ENCODE data around the gene DGKG.

DGKG gene

GRCh38 chr3:186354100-186354499 lies 7.9 kb downstream of the DGKG start:
- Mint-ChIP-seq H3K9me3 (no peaks in the 10 kb centered on the region), H3K27me3 (ENCODE audit: low read depth) (peaks cover 38% of the 10 kb centered on the region)
- TF ChIP-seq, protein P1, sequence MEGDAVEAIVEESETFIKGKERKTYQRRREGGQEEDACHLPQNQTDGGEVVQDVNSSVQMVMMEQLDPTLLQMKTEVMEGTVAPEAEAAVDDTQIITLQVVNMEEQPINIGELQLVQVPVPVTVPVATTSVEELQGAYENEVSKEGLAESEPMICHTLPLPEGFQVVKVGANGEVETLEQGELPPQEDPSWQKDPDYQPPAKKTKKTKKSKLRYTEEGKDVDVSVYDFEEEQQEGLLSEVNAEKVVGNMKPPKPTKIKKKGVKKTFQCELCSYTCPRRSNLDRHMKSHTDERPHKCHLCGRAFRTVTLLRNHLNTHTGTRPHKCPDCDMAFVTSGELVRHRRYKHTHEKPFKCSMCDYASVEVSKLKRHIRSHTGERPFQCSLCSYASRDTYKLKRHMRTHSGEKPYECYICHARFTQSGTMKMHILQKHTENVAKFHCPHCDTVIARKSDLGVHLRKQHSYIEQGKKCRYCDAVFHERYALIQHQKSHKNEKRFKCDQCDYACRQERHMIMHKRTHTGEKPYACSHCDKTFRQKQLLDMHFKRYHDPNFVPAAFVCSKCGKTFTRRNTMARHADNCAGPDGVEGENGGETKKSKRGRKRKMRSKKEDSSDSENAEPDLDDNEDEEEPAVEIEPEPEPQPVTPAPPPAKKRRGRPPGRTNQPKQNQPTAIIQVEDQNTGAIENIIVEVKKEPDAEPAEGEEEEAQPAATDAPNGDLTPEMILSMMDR (IDR thresholded peaks at IDR 0.05; ENCODE audit: unreplicated experiment in 3 of 3): no peak

DNA sequence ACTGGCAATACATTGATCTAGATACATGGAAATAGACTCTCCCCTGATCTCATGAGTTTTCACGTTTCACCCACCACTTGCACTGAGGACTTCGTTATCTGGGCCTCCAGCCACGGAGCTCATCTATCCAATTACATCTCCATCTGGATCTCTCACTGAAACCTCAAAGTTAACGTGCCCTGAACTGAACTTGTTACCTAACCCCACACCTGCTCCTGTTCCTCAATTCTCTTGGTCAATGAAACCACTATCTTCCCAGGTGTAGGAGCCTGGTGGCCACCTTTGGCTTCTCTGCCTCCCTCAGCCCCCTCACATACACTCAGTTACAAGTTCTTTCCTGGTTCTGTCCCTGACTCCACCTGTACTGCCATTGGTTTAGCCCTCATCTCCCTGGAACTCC lies 9.7 kb downstream of the DGKG start:
- H3K4me1 Mint-ChIP-seq: no peaks in the 10 kb centered on the region
- H3K27ac Mint-ChIP-seq: no peak overlapping the region
- H3K27me3 Mint-ChIP-seq (ENCODE audit: low read depth): peaks cover 24% of the 10 kb centered on the region
- no peaks in the 10 kb centered on the region for H3K9me3 Mint-ChIP-seq
- H3K36me3 Mint-ChIP-seq (ENCODE audit: low read depth): no peaks in the 10 kb centered on the region
- TF ChIP-seq, protein P1 (IDR thresholded peaks at IDR 0.05; ENCODE audit: unreplicated experiment in 3 of 3): no peak
- no peak overlapping the region for H3K4me3 Mint-ChIP-seq

More at GRCh38 chr3:186354100-186354499, 7.9 kb downstream of the DGKG start:
- no peaks in the 10 kb centered on the region for H3K36me3 Mint-ChIP-seq (ENCODE audit: low read depth)
- H3K4me3 Mint-ChIP-seq: no peak overlapping the region
- no peak overlapping the region for H3K27ac Mint-ChIP-seq
- no peaks in the 10 kb centered on the region for H3K4me1 Mint-ChIP-seq

GRCh38 chr3:186342197-186342596 lies 19.8 kb downstream of the DGKG start:
- H3K36me3 Mint-ChIP-seq (ENCODE audit: low read depth): no peaks in the 10 kb centered on the region
- no peaks in the 10 kb centered on the region for H3K4me1 Mint-ChIP-seq
- TF ChIP-seq, protein P1 (IDR thresholded peaks at IDR 0.05; ENCODE audit: unreplicated experiment in 3 of 3): no peak
- no peak overlapping the region for H3K27ac Mint-ChIP-seq
- peaks cover 11% of the 10 kb centered on the region for H3K27me3 Mint-ChIP-seq (ENCODE audit: low read depth)
- no peak overlapping the region for H3K4me3 Mint-ChIP-seq
- peaks cover 2% of the 10 kb centered on the region for H3K9me3 Mint-ChIP-seq

DNA sequence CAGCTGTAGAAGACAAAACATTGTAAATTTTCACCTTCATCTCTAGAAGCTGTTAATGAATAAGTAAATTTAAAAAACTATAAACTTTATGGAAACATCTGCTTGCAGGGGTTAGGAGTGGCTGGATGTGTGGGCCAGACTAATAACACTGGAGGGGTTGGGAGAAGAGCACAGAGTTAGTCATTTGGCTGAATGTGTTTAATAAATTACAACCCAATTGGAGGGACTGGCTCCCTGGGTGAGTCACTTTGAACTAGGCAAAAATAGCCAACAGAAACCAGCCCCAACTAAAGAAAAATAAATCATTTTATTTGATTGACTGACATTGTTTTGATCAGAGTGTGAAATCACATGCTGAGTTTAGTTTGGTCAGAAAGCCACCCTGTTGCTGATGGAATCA lies 21.8 kb downstream of the DGKG start:
- Mint-ChIP-seq H3K27me3 (ENCODE audit: low read depth) (peaks cover 7% of the 10 kb centered on the region), H3K4me1 (no peaks in the 10 kb centered on the region), H3K9me3 (peaks cover 2% of the 10 kb centered on the region), H3K27ac (no peak overlapping the region), H3K36me3 (ENCODE audit: low read depth) (no peaks in the 10 kb centered on the region), H3K4me3 (no peak overlapping the region)
- TF ChIP-seq, protein P1 (IDR thresholded peaks at IDR 0.05; ENCODE audit: unreplicated experiment in 3 of 3): no peak

DNA sequence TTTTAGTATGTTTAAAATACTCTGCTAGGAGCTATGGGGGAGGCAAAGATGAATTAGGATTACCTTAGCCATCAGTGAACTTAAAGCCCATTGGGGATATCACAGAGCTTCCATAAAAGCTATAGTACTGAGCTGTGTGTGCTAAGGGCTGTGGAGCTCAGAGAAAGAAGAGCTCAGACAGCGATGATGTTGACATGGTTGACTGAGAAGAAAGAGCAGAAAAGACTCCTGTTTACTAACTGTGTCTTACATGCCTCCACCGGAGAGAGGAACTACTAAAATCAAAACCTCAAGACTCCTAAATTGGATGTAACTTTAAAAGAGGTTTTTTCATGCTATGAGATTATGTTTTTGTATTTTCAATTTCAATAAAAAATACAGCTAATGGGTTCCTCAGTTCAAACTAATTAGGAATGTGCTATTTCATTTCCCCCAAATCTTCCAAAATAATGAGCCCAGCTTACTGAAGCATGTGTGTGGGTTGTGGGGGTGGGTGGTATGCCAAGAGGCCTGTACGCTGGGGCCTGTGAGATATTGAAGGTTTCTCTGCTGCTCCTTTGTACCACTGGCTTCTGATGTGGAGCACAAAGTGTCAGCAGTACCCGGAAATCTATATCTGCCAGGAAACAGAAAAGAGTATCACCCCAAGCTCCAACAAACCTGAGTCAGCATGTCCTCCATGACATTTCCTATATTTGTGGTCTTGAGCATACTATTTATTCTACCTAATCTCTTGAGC lies 22.7 kb downstream of the DGKG start:
- Mint-ChIP-seq H3K4me3 (no peak overlapping the region), H3K4me1 (no peaks in the 10 kb centered on the region), H3K36me3 (ENCODE audit: low read depth) (no peaks in the 10 kb centered on the region), H3K27me3 (ENCODE audit: low read depth) (peaks cover 7% of the 10 kb centered on the region), H3K9me3 (peaks cover 2% of the 10 kb centered on the region), H3K27ac (no peak overlapping the region)
- TF ChIP-seq, protein P1 (IDR thresholded peaks at IDR 0.05; ENCODE audit: unreplicated experiment in 3 of 3): no peak

- H3K36me3 Mint-ChIP-seq (ENCODE audit: low read depth): no peaks in the 10 kb centered on the region
- no peaks in the 10 kb centered on the region for H3K9me3 Mint-ChIP-seq
- H3K4me1 Mint-ChIP-seq: no peaks in the 10 kb centered on the region
- H3K27me3 Mint-ChIP-seq (ENCODE audit: low read depth): peaks cover 18% of the 10 kb centered on the region
- TF ChIP-seq, protein P1 (IDR thresholded peaks at IDR 0.05; ENCODE audit: unreplicated experiment in 3 of 3): no peak
- H3K27ac Mint-ChIP-seq: no peak overlapping the region
- no peak overlapping the region for H3K4me3 Mint-ChIP-seq
Observed at GRCh38 chr3:186333256-186333655, 28.8 kb downstream of the DGKG start.

All from nephron (organoid).